Nephron (organoid): ENCODE measurements around the gene ZRANB1.

Source experiments
- H3K27ac Mint-ChIP-seq, 3 experiments: 2 replicates each; pipeline ENCODE4 v1.8.0; 2020; ENCODE audit warnings: mixed read lengths in 3 of 3, mild to moderate bottlenecking in 2 of 3, moderate library complexity in 1 of 3
- H3K27me3 Mint-ChIP-seq: 2 replicates; pipeline ENCODE4 v1.8.0; 2021; ENCODE audit warnings: low read depth, mild to moderate bottlenecking, moderate library complexity, mixed read lengths
- H3K36me3 Mint-ChIP-seq: 2 replicates; pipeline ENCODE4 v1.8.0; 2020; ENCODE audit warnings: low read depth, mixed read lengths
- H3K4me1 Mint-ChIP-seq: 2 replicates; pipeline ENCODE4 v1.8.0; 2020; ENCODE audit warnings: mixed read lengths
- H3K4me3 Mint-ChIP-seq, 3 experiments: 2 replicates each; pipeline ENCODE4 v1.8.0; 2020; ENCODE audit warnings: mild to moderate bottlenecking in 3 of 3, mixed read lengths in 3 of 3, moderate library complexity in 2 of 3
- H3K9me3 Mint-ChIP-seq: 2 replicates; pipeline ENCODE4 v1.8.0; 2020; ENCODE audit warnings: mixed read lengths
- TF ChIP-seq, protein P1 (sequence below), 3 experiments: fragments of 200-600 bp; sonication (generic); IDR thresholded peaks; one replicate each; pipeline ENCODE4 v1.5.0; 2021; ENCODE audit warnings: antibody characterized with exemption in 3 of 3; ENCODE audit not compliant: unreplicated experiment in 3 of 3

The ZRANB1 gene

DNA sequence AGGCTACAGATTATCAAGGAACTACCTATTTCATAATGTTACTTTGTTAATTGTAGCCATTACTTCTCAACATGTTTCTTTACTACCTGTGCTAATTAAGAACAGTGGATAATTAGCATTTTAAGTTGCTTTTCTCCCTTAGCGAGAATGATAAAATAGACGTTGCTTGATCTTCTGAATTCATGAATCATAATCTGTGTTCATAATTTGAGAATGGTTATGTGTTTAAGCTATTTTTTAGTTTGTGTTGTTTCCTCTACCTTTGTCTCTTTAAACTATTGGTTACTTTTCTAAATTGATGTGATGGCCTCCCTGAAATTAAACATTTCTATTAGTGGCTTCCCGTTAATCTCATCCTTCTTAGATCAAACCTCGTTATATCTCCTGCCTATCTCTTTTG lies at the start of gene ZRANB1:
Gene ZRANB1 (plus strand): TSS at position 301 of the 400 bp plus-strand sequence. CDS start 371 bp downstream, outside the sequence.
- H3K27ac Mint-ChIP-seq: peak within 1 kb of the TSS; percentile 2 to 35 (median 34)
- TF ChIP-seq, protein P1, sequence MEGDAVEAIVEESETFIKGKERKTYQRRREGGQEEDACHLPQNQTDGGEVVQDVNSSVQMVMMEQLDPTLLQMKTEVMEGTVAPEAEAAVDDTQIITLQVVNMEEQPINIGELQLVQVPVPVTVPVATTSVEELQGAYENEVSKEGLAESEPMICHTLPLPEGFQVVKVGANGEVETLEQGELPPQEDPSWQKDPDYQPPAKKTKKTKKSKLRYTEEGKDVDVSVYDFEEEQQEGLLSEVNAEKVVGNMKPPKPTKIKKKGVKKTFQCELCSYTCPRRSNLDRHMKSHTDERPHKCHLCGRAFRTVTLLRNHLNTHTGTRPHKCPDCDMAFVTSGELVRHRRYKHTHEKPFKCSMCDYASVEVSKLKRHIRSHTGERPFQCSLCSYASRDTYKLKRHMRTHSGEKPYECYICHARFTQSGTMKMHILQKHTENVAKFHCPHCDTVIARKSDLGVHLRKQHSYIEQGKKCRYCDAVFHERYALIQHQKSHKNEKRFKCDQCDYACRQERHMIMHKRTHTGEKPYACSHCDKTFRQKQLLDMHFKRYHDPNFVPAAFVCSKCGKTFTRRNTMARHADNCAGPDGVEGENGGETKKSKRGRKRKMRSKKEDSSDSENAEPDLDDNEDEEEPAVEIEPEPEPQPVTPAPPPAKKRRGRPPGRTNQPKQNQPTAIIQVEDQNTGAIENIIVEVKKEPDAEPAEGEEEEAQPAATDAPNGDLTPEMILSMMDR (IDR thresholded peaks at IDR 0.05; ENCODE audit: unreplicated experiment in 3 of 3): no peak
- H3K36me3 Mint-ChIP-seq: peaks cover 11% of the 10 kb centered on the region
- H3K9me3 Mint-ChIP-seq: no peaks in the 10 kb centered on the region
- H3K4me1 Mint-ChIP-seq: peaks cover 34% of the 10 kb centered on the region
- no peaks in the 10 kb centered on the region for H3K27me3 Mint-ChIP-seq
- H3K4me3 Mint-ChIP-seq: no peak within 1 kb of the TSS

DNA sequence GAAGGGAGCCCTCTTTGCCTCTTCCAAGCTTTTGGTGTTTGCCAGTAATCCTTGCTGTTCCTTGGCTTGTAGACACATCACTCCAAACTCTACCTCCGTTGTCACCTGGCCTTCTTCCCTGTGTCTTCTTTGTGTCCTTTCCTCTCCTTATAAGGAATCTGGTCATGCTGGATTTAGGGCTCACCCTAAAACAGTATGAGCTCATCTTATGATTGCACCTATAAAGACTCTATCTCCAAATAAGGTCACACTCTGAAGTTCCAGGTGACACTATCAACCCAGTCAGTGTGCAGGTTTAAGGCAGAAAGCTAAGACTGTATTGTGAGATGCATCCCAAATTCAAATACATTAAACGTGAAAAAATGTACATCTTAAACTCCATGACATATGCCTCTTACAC lies 49.0 kb upstream of the ZRANB1 start:
- TF ChIP-seq, protein P1 (IDR thresholded peaks at IDR 0.05; ENCODE audit: unreplicated experiment in 3 of 3): no peak
- no peaks in the 10 kb centered on the region for H3K9me3 Mint-ChIP-seq

DNA sequence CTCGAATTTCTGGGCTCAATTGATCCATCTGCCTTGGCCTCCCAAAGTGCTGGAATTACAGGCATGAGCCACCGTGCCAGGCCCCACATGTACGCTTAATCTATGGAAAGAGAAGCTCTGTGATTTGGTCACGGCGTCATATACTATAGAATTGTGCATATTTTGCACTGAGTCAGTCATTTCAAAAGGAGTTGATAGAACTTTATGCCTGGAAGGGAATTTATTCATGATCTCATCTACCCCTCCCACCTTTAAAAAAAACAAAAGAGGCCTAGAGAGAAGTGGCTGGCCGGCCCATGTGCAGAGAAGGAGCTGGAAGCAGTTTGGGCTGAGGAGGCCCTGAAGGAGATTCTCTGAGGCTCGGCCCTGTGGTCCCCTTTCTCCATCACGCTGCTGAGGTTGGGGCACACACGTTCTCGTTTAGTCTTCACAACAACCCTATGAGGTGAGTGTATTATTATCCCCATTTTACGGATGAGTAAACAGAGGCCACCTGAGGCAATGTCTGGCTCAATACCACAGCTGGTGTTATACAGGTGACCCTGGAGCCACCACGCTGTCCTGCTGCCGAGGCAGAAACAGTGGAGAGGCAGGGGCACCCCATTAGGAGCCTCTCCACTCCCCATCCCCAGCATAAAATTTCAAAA lies 47.2 kb upstream of the ZRANB1 start:
- Mint-ChIP-seq H3K27ac (no peak overlapping the region), H3K9me3 (no peaks in the 10 kb centered on the region), H3K36me3 (no peaks in the 10 kb centered on the region), H3K27me3 (peaks cover 3% of the 10 kb centered on the region), H3K4me3 (no peak overlapping the region), H3K4me1 (no peaks in the 10 kb centered on the region)
- TF ChIP-seq, protein P1 (IDR thresholded peaks at IDR 0.05; ENCODE audit: unreplicated experiment in 3 of 3): no peak

More for the DNA sequence above, 49.0 kb upstream of the ZRANB1 start:
- Mint-ChIP-seq H3K4me1 (no peaks in the 10 kb centered on the region), H3K36me3 (no peaks in the 10 kb centered on the region), H3K27ac (no peak overlapping the region), H3K27me3 (peaks cover 3% of the 10 kb centered on the region), H3K4me3 (no peak overlapping the region)

DNA sequence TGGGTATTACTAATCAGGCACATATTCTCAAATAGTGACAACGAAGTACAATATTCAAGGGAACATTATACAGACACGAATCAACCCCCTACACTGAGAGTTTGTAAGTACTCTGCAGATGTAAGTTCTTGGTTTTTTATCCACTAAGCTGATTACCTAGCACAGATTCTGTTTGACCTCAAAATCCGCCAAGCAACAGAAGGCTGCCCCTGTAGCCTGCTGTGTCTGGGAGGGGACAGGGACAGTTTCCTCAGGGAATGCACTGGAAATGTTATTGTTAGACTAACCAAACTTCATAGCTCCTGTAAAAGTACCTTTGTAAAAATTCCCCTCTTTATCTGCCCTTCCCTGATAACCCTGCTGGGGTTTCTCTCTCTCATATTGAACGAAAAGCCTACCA lies 45.2 kb upstream of the ZRANB1 start:
- no peaks in the 10 kb centered on the region for H3K4me1 Mint-ChIP-seq
- no peaks in the 10 kb centered on the region for H3K36me3 Mint-ChIP-seq
- TF ChIP-seq, protein P1 (IDR thresholded peaks at IDR 0.05; ENCODE audit: unreplicated experiment in 3 of 3): no peak
- H3K9me3 Mint-ChIP-seq: no peaks in the 10 kb centered on the region
- no peak overlapping the region for H3K27ac Mint-ChIP-seq
- H3K4me3 Mint-ChIP-seq: no peak overlapping the region
- peaks cover 3% of the 10 kb centered on the region for H3K27me3 Mint-ChIP-seq

DNA sequence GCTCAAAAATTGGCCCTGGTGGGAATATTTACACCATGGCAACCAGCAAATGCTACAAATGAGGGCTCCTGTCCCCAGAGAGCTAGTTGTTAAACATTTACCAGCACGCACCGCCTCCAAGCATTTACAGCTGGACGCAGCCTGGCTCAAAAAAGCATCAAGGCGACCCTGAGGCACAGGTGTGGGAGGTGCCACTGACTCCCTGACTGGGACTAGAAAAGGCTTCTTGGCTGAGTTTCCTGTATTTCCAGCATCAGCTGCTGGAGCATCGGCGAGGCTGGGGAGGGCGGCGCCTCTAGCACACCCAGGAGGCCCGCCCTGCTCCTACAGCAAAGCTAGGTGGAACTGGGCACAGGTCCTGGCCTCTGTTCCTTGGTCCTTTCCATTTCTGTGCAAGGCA lies 43.5 kb upstream of the ZRANB1 start:
- no peak overlapping the region for H3K4me3 Mint-ChIP-seq
- no peaks in the 10 kb centered on the region for H3K36me3 Mint-ChIP-seq
- H3K4me1 Mint-ChIP-seq: no peaks in the 10 kb centered on the region
- no peak overlapping the region for H3K27ac Mint-ChIP-seq
- TF ChIP-seq, protein P1 (IDR thresholded peaks at IDR 0.05; ENCODE audit: unreplicated experiment in 3 of 3): no peak
- no peaks in the 10 kb centered on the region for H3K27me3 Mint-ChIP-seq
- no peaks in the 10 kb centered on the region for H3K9me3 Mint-ChIP-seq

DNA sequence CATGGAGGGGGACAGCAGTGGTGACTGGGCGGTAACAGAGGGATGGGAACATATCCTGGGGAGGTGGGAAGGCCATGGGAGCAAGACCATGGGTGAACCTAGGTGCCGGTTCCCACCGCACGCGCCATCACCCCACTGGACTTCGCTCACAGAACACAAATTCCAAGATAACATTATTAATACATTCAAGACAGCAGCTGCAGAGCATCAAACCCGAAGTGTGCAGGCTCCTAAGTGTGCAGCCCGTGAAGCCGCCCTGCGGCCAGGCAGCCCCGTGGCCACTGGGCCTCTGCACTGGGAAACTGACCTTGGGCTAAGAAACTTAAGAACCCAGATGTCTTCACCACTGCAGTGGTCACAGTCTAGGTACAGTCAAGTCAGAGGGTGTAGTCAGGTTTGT lies 42.8 kb upstream of the ZRANB1 start:
- H3K9me3 Mint-ChIP-seq: no peaks in the 10 kb centered on the region
- H3K4me3 Mint-ChIP-seq: no peak overlapping the region
- no peaks in the 10 kb centered on the region for H3K36me3 Mint-ChIP-seq
- TF ChIP-seq, protein P1 (IDR thresholded peaks at IDR 0.05; ENCODE audit: unreplicated experiment in 3 of 3): no peak
- no peaks in the 10 kb centered on the region for H3K4me1 Mint-ChIP-seq
- no peaks in the 10 kb centered on the region for H3K27me3 Mint-ChIP-seq
- H3K27ac Mint-ChIP-seq: no peak overlapping the region
